Upper lobe of right lung (tissue), 1 donor: ENCODE results near the gene PCAT6. TPM values are rescaled to one million over a fixed set of nuclear protein-coding genes. Genes with fewer than 3 reads are reported as not detected.

Experiments used
- ATAC-seq: fragments of 200-7000 bp; cut with Tn5 transposase; one replicate; pipeline ENCODE4 v1.9.1; 2020; ENCODE audit warnings: mild to moderate bottlenecking, moderate library complexity
- DNase-seq: peaks from one replicate; pipeline ENCODE4 v3.0.0-alpha.2; 2020
- H3K27ac ChIP-seq: fragments of 200-600 bp; one replicate; pipeline ENCODE4 v1.8.0; 2022
- H3K27me3 ChIP-seq: fragments of 200-600 bp; one replicate; pipeline ENCODE4 v1.8.0; 2022; ENCODE audit warnings: mild to moderate bottlenecking
- H3K36me3 ChIP-seq: fragments of 200-600 bp; one replicate; pipeline ENCODE4 v1.8.0; 2022
- H3K4me1 ChIP-seq: fragments of 200-600 bp; one replicate; pipeline ENCODE4 v1.8.0; 2022
- H3K4me3 ChIP-seq: fragments of 200-600 bp; one replicate; pipeline ENCODE4 v1.8.0; 2022; ENCODE audit warnings: mild to moderate bottlenecking
- H3K9me3 ChIP-seq: fragments of 200-600 bp; one replicate; pipeline ENCODE4 v1.8.0; 2022
- intact Hi-C: fragments of 100-400 bp; cut with DNase I; formaldehyde crosslinking; loops from one replicate; pipeline ENCODE4 v1.11.0; 2022
- total RNA-seq: library from RNA; stranded (reverse); fragmentation: NEBNext Ultra II Directional; extraction: Animal tissue kit (Norgen Biotek cat#: 25700); gene quantifications from one replicate; pipeline ENCODE4 v1.2.1, GENCODE V29; 2021
- TF ChIP-seq, protein P1 (sequence below): fragments of 200-600 bp; IDR thresholded peaks from one replicate; pipeline ENCODE4 v1.8.0; 2022; ENCODE audit warnings: antibody characterized with exemption
- donor health status: DM: no; HTN: yes; CAD: no; lungs with severe emphysema.

PCAT6 gene
- total RNA-seq, 1 donor from 2014 or later: 0.81 TPM

DNA sequence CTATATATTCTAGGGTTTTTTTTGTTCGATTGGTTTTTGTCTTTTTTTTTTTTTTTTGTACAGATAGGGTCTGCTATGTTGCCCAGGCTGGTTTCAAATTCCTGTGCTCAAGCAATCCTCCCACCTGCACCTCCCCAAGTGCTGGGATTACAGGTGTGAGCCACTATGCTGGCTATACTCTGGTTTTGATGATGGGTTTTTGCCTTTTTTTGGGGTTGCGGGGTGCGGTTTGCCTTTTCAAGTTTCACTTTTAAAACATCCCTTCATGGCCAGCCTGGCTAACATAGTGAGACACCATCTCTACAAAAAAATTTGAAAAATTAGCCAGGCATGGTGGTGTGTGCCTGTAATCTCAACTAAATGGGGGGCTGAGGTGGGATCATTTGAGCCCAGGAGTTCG is 12.5 kb upstream of the PCAT6 start:
- Histone ChIP-seq H3K36me3 (no peaks in the 10 kb centered on the region), H3K4me3 (no peak overlapping the region), H3K9me3 (no peaks in the 10 kb centered on the region), H3K27ac (no peak overlapping the region), H3K27me3 (no peaks in the 10 kb centered on the region), H3K4me1 (peaks cover 9% of the 10 kb centered on the region)
- no peak for ATAC-seq
- TF ChIP-seq, protein P1, sequence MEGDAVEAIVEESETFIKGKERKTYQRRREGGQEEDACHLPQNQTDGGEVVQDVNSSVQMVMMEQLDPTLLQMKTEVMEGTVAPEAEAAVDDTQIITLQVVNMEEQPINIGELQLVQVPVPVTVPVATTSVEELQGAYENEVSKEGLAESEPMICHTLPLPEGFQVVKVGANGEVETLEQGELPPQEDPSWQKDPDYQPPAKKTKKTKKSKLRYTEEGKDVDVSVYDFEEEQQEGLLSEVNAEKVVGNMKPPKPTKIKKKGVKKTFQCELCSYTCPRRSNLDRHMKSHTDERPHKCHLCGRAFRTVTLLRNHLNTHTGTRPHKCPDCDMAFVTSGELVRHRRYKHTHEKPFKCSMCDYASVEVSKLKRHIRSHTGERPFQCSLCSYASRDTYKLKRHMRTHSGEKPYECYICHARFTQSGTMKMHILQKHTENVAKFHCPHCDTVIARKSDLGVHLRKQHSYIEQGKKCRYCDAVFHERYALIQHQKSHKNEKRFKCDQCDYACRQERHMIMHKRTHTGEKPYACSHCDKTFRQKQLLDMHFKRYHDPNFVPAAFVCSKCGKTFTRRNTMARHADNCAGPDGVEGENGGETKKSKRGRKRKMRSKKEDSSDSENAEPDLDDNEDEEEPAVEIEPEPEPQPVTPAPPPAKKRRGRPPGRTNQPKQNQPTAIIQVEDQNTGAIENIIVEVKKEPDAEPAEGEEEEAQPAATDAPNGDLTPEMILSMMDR: no peak
- intact Hi-C loops: no loop called here
- no peak for DNase-seq

DNA sequence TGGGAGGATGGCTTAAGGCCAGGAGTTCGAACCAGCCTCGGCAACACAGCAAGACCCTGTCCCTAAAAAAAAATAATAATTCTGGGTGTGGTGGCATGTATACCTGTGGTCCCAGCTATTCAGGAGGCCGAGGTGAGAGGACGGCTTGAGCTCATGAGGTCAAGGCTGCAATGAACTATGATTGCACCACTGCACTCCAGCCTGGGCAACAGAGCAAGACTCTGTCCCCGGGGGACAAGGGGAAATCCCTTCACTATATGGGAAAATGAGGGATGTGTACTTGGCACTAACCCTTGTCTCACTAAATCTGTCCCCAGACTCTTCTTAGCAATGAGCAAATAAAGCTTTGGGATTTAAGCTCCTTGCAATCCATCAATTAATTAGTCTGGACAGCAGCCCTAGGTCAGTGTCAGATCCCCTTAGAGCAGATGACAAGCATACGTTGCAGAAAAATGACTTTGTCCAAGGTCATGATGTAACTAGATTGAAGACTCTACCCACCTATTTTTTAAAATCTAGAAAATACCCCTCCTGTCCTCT is 11.9 kb upstream of the PCAT6 start:
- Histone ChIP-seq H3K4me1 (peaks cover 13% of the 10 kb centered on the region), H3K27ac (no peak overlapping the region), H3K4me3 (no peak overlapping the region), H3K36me3 (no peaks in the 10 kb centered on the region), H3K9me3 (no peaks in the 10 kb centered on the region), H3K27me3 (no peaks in the 10 kb centered on the region)
- TF ChIP-seq, protein P1: no peak
- intact Hi-C loops: no loop called here
- no peak for ATAC-seq
- DNase-seq: no peak

DNA sequence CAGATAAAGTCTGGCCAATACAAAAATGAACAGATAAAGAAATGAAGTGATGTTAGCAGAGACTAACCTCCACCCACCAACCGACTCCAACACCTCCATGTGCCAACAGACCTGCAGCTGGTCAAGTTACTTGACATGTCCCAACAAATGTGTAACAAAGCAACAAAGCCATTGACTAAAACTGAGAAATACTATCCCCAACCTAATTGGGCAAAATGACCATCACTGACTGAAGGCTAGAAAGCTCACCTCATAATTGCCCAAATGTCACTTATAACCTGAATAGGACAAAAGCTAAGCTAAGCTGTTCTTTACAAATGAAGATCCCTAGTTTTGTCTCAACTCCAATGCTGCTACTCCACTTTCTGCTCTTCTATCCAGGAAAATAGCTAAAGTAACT is 10.0 kb upstream of the PCAT6 start:
- TF ChIP-seq, protein P1: no peak
- intact Hi-C loops: no loop called here
- Histone ChIP-seq H3K36me3 (no peaks in the 10 kb centered on the region), H3K4me3 (no peak overlapping the region), H3K27ac (no peak overlapping the region), H3K4me1 (peaks cover 22% of the 10 kb centered on the region), H3K9me3 (no peaks in the 10 kb centered on the region), H3K27me3 (no peaks in the 10 kb centered on the region)
- ATAC-seq: no peak
- DNase-seq: no peak

DNA sequence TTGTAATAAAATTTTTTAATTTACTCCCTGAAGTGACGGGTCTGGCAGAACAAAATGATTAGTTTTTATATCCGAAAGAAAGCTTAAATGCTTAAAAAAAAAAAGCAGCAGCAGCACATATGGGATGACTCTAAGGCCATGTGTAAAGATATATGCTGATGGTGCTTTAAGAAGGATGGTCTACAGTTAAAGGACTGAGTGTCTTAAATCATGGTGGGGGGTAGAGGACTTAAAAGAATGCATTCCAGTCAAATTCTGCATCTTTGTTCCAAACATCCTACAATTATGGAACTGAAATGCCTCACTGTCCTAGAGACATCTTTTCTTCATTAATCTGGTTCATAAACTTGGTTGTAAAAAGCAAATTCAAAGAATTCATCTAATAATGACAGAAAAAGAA is 9.6 kb upstream of the PCAT6 start:
- H3K4me3 ChIP-seq: no peak overlapping the region
- ATAC-seq (no peak), DNase-seq (no peak)
- no peaks in the 10 kb centered on the region for H3K27me3 ChIP-seq
- intact Hi-C loops: no loop called here
- no peaks in the 10 kb centered on the region for H3K9me3 ChIP-seq
- H3K4me1 ChIP-seq: peaks cover 25% of the 10 kb centered on the region
- no peak overlapping the region for H3K27ac ChIP-seq
- TF ChIP-seq, protein P1: no peak
- no peaks in the 10 kb centered on the region for H3K36me3 ChIP-seq

DNA sequence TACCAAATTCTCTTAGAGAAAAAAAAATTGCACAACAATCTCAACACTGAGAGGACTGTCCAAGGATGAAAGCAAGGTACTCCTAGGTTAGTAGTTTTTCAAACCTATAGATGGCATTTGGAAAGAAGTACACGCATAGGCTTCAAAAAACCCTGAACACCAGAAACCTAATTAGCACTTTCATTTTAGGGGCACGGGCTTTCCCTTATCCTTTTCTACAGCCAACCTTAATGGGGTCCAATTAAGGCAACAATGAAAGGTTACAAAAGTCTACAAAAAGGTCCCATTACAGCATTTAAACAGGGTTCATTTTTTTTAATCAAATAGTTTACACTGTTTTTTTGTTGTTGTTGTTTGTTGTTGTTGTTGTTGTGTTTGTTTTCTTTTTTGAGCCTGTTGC is 8.7 kb upstream of the PCAT6 start:
- DNase-seq: no peak
- intact Hi-C loops: no loop called here
- Histone ChIP-seq H3K27me3 (no peaks in the 10 kb centered on the region), H3K9me3 (no peaks in the 10 kb centered on the region), H3K4me3 (no peak overlapping the region), H3K27ac (no peak overlapping the region), H3K36me3 (no peaks in the 10 kb centered on the region), H3K4me1 (peaks cover 30% of the 10 kb centered on the region)
- no peak for ATAC-seq
- TF ChIP-seq, protein P1: no peak
